Stimulated activated CD4-positive, alpha-beta T cell treated with anti-CD3 and anti-CD28 coated beads, TNF-alpha, amount 100 ng/mL, for 4 hours (primary cell): ENCODE results near the gene ARHGAP24.
"Not testable (repeated sequence)": the region's sequence is repeated elsewhere in the genome, so short reads cannot be mapped to it uniquely, and the experiment has no call there.

Experiments used
- DNase-seq, 3 experiments: peaks; one replicate each; pipeline ENCODE4 v3.0.0-alpha.2; 2020; ENCODE audit warnings: low read depth in 3 of 3

Gene ARHGAP24

DNA sequence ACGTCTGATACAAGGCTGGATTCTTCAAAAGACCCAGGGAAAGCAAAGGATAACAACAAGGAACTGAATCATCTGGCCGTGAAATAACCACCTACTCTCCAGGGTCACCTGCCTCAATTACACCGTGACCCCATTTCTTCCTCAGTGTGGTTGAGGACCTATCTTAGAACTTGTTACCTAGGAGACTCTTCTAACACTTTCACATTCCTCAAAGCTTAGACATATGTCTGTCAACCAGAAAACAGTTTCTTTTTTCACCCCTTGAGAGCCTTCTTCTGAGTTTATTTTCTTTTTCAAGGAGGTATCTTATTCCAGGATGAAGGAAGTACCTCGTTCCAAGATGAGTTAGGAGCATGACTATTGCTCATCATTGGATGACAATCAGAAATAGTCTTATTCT, 337.8 kb downstream of the ARHGAP24 start:
- DNase-seq, result no peak

GRCh38 chr4:85815796-85816459, 341.0 kb downstream of the ARHGAP24 start:
- no peak for DNase-seq

- DNase-seq, result no peak
Observed at GRCh38 chr4:85818700-85819099, 343.8 kb downstream of the ARHGAP24 start.

GRCh38 chr4:85820101-85820500, 345.2 kb downstream of the ARHGAP24 start:
- not testable (repeated sequence) for DNase-seq

- no peak for DNase-seq
Observed at GRCh38 chr4:85821688-85822455, 346.9 kb downstream of the ARHGAP24 start.

GRCh38 chr4:85823295-85823694, 348.3 kb downstream of the ARHGAP24 start:
- no peak for DNase-seq

DNA sequence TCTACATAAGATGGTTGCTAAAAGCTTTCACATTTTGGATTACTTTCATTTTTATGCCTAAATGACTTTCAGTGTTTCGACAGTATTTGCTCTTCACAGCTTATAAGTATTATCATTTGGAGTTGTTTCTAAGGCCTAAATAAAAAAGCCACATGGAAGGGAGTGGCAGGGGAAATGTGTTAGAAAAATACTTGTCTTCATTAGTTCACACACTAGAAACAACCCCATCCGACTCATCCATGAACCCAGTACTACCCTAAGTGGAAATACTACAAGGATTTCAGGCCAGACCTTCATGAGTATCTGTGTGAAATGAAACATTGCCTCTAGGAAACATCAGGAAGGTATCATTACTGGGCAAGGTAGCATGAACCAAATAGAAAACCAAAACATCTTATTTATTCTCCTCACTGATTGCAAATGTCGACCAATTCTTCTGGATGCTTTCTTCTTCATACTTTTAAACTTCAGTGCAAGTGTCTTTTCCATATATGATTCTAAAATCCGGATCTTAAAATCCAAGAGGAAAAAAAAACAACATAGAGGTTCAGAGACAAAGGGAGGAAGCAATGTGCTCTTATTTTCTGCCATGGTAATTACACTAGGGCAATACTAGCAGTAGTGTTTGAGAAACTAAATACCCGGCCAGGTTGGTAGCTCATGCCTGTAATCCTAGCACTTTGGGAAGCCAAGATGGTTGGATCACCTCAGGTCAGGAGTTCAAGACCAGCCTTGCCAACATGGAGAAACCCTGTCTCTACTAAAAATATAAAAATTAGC, 349.4 kb downstream of the ARHGAP24 start:
- no peak for DNase-seq

DNA sequence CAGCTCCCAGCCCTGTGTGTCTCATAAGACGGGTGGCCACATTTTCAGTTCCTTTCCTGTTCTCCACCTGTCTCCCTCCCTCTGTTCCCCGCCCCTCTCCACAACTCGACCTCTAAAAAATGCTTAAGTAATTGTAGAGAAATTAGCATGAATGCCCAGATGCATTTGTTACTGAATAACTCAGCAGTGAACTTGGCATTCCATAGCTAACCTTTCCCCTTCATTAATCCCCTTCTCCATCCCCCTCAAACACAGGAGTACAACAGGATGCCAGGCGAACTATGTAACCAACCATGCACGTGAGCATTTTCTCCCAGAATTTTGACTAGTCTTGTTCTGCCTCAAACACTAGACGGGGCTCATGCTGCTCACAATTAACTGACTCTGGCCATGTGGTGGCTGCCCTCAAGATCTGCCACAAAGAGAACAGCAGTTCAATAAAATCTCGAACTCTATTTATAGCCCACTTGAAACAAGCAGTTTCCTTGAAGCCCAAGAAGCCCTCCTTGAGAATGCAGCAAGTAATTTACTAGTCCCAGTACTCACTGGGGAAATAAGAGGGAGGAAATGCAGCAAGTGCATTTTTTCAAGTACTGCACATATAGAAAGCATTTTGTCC, 351.2 kb downstream of the ARHGAP24 start:
- DNase-seq, result no peak

DNA sequence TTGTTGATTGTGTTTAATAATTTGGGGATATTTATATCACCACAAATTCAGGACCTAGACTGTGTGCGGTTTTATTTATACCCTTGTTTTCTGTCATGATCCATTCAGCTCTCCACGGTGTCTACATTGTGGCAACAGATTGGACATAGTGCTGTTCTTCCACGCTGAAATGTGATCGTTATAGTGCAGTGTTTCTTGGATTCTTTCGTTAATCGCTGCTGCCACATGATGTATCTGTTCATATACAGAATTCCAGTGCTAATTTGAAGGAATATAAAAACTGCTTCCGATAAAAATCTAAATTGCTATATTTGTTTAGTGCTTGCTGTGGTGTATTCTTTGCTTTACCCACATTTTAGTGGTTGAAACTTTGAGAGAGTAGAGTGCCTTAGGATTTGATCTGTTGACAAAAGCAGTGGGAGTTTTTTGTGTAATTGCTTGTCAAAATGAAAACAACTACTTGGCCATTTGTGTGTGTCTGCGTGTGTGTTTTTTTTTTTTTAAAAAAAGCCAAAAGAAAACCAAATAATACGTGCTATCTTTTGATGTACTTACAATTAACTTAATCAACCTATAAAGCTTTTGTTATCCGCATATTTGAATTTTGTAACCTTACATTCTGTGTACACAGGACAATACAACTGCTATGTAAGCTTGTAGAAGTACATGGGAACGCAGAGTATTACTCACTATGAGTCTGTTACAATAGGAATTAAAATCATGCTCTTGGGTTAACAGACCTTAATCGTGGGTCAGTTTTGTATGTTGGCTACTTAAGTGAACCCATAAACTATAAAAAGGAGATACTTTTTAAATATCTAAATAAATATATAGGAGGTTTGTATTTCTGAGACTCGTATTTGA, 353.3 kb downstream of the ARHGAP24 start:
- DNase-seq, result no peak

GRCh38 chr4:85829276-85830051, 354.5 kb downstream of the ARHGAP24 start:
- DNase-seq, result no peak

DNA sequence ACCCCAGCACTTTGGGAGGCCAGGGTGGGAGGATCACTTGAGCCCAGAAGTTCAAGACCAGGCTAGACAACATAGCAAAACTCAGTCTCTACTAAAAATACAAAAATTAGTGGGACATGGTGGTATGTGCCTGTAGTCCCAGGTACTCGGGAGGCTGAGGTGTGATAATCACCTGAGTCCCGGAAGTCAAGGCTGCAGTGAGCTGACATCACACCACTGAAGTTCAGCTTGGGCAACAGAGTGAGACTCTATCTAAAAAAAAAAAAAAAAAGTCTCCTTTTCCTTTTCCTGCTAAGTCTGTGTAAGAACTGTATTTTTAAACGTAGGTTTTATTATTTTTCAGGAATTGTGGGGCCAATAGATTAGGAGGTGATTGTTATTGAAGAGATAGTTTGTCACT, 356.7 kb downstream of the ARHGAP24 start:
- no peak for DNase-seq

DNA sequence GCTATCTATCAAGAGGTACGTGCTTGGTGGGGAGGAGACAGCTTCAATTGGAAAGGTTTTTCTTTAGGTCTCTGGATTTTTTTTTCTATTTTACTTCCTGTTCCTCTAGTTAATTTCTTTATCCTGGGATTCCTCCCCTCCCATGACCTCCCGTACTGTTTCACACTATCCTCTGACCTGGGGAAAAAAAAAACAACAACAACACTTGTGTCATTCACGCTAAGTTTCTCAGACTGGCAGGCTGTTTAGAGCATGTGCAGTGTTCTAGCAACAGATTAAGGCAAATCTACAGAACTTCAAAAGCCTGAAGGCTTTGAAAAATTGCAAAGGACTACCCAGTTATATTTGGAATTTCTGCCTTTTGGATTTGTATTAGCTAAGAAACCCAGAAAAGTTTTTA, 358.4 kb downstream of the ARHGAP24 start:
- no peak for DNase-seq

DNA sequence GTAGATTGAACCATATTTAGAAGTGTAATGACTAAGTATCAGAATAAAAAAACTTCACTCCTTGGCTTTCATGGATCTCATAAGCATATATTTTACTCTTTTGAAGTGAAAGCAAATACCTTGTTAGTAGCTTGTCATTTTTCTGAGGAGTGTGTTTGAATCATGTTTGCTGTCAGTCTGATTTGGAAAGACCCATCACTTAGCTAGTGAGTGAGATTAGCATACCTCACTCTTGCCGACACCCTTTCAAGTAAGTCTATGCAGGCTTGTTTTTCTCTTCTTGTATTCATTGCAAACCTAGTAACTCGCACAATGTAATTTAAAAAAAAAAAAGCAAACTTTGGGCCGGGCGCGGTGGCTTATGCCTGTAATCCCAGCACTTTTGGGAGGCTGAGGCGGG, 360.0 kb downstream of the ARHGAP24 start:
- no peak for DNase-seq

DNA sequence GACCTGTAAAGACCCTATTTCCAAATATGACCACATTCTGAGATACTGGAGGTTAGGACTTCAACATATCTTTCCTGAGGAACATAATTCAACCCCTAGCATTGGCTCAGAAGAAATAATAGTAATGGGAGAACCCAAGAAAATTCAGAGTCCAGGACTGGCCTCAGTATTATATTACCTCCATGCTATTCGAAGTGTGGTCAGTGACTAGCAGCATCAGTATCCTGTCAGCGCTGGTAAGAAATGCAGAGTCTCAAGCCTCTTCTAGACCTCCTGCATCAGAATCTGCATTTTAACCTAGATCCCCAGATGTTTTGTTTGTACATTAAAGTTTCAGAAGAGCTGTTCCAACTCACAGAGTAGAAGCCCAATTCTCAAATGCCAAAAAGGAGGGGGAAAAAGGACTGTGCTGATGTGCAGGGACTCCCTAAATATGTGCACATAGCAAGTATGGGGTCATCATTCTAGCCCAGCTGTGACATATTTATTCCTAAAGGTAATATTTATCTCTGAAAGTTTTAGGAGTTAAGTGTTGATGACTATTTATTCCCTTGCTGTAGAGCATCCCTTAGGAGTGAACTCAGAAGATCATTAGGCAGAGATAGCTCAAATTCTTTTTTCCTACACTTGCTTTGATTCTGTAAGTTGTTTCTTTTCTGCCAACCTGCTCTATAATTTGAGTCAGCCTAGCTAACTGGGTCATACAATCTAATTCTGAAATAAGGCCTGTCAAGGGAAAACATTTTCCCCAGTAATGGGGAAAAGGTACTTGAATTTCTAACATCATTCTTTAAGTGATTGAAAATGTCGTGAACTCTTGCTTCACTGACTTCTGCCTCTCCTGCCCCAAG, 361.9 kb downstream of the ARHGAP24 start:
- DNase-seq, result no peak

GRCh38 chr4:85837439-85837733, 362.4 kb downstream of the ARHGAP24 start:
- no peak for DNase-seq

DNA sequence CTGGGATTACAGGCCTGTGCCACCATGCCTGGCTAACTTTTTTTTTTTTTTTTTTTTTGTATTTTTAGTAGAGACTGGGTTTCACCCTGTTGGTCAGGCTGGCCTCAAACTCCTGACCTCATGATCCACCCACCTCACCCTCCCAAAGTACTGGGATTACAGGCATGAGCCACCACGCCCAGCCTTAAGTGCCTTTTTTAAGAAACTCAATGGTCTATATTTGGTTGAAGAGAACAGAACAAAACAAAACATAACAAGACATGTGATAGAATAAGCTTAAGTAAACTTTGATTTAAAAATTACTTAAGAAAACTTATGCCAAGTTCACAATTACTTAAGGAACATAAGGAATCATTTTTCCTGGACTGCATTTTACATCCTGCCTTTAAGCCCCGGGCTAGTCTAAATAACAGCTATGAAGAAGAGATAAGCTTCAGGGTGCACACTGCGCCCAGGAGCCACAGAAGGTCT, 365.1 kb downstream of the ARHGAP24 start:
- not testable (repeated sequence) for DNase-seq

DNA sequence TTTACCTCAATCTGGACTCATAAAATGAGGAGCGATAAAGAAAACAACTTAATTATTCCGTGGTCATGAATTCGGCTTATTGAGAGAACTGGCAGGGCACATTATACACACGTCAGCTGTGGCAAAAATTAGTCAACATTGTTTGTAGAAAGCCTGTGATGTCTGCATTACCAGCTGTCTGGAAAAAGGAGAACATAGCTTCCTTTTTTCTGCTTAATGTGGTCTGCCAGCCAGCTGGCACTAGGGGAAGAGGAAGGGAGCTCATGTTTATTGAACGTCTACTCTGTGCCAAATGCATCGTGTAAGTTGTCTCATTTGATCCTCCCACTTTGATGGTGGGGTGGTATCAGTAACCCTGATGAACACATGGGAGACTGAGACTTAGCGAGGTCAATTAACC, 367.6 kb downstream of the ARHGAP24 start:
- DNase-seq, result no peak

GRCh38 chr4:85853740-85854139, 378.8 kb downstream of the ARHGAP24 start:
- not testable (repeated sequence) for DNase-seq

DNA sequence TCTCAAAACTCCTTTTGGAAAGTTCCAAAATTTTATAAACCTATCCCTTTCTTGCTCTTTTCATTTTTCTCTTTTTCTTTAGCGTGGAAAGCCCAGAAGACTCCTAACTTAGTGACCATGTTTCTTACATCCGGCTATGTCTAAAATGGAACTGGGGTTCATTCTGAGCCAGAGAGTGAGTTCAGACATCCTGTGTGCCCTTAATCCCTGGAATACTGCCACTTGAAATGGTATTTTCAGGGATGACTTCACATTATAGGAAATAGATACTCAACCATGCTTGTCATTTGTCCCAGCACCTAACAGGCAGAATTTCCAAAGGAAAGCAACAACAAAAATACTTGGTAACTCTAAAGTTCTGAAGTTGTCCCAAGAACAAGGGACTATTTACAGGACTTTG, 379.6 kb downstream of the ARHGAP24 start:
- no peak for DNase-seq
